ENCODE results near the gene NUP210L.

DNA sequence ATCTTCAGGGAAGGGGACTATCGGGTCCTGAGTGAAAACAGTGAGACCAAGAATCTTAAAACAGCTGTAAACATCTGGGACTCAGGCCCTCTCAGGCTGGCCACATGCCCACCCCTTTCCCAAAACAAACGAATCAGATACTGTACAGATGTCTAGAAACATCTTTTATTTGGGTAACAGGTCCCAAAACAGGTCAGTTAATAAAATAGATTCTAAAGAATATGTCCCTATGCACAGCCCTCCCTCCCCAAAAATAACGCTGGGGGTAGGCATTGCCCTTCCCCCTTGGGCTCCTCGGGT lies 196.0 kb downstream of the NUP210L start:
- TF ChIP-seq, protein P1, sequence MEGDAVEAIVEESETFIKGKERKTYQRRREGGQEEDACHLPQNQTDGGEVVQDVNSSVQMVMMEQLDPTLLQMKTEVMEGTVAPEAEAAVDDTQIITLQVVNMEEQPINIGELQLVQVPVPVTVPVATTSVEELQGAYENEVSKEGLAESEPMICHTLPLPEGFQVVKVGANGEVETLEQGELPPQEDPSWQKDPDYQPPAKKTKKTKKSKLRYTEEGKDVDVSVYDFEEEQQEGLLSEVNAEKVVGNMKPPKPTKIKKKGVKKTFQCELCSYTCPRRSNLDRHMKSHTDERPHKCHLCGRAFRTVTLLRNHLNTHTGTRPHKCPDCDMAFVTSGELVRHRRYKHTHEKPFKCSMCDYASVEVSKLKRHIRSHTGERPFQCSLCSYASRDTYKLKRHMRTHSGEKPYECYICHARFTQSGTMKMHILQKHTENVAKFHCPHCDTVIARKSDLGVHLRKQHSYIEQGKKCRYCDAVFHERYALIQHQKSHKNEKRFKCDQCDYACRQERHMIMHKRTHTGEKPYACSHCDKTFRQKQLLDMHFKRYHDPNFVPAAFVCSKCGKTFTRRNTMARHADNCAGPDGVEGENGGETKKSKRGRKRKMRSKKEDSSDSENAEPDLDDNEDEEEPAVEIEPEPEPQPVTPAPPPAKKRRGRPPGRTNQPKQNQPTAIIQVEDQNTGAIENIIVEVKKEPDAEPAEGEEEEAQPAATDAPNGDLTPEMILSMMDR (conservative IDR thresholded peaks at IDR 0.05), result no peak
- no peak for TF ChIP-seq EZH2 (IDR thresholded peaks at IDR 0.05; ENCODE audit: low read depth)
